Liver (tissue), 9 donors: Measurements from ENCODE around the gene FZR1. TPM values are rescaled to one million over a fixed set of nuclear protein-coding genes. Genes with fewer than 3 reads are reported as not detected.

Source experiments
- DNase-seq: peaks from one replicate; pipeline ENCODE4 v3.0.0-alpha.2; 2017; ENCODE audit warnings: low spot score
- H3K27ac ChIP-seq, 2 donors: one replicate each; pipeline ENCODE4 v1.7.0; 2013; ENCODE audit warnings: inconsistent platforms in 2 of 2, low read length in 2 of 2, control low read depth in 1 of 2, low read depth in 1 of 2, mild to moderate bottlenecking in 1 of 2
- H3K27me3 ChIP-seq, 4 donors: one replicate each; pipeline versions ENCODE4 v1.6.1 to v1.7.0; 2013; ENCODE audit warnings: low read length in 3 of 4, inconsistent platforms in 1 of 4, mild to moderate bottlenecking in 1 of 4, moderate library complexity in 1 of 4; ENCODE audit not compliant: control insufficient read depth in 4 of 4, insufficient read depth in 4 of 4
- H3K36me3 ChIP-seq, 4 donors: one replicate each; pipeline versions ENCODE4 v1.6.1 to v1.7.0; 2013; ENCODE audit warnings: low read length in 3 of 4, mild to moderate bottlenecking in 3 of 4, low read depth in 1 of 4, moderate library complexity in 1 of 4; ENCODE audit not compliant: control insufficient read depth in 4 of 4, insufficient read depth in 3 of 4
- H3K4me1 ChIP-seq, 4 donors: one replicate each; pipeline versions ENCODE4 v1.6.1 to v1.7.0; 2013; ENCODE audit warnings: low read length in 3 of 4, mild to moderate bottlenecking in 3 of 4, moderate library complexity in 1 of 4; ENCODE audit not compliant: control insufficient read depth in 4 of 4, insufficient read depth in 4 of 4
- H3K4me3 ChIP-seq, 3 donors: one replicate each; pipeline versions ENCODE4 v1.6.1 to v1.7.0; 2013; ENCODE audit warnings: low read length in 3 of 3, control low read depth in 1 of 3, low read depth in 1 of 3, mild to moderate bottlenecking in 1 of 3
- H3K9ac ChIP-seq, 2 donors: one replicate each; pipeline ENCODE4 v1.7.0; 2013; ENCODE audit warnings: low read length in 2 of 2, mild to moderate bottlenecking in 2 of 2, moderate library complexity in 2 of 2, control low read depth in 1 of 2, low read depth in 1 of 2
- H3K9me3 ChIP-seq, 4 donors: one replicate each; pipeline versions ENCODE4 v1.6.1 to v1.7.0; 2013; ENCODE audit warnings: low read length in 3 of 4; ENCODE audit not compliant: control insufficient read depth in 4 of 4
- ATF3 ChIP-seq: IDR thresholded peaks from 2 replicates; pipeline ENCODE4 v1.6.1; 2016; ENCODE audit warnings: antibody characterized with exemption
- EGR1 ChIP-seq, 2 donors: IDR thresholded peaks; 2 replicates each; pipeline ENCODE4 v1.6.1; 2016 to 2018; ENCODE audit warnings: antibody characterized with exemption in 2 of 2, low read depth in 2 of 2
- FOXA2 ChIP-seq: IDR thresholded peaks from 2 replicates; pipeline ENCODE4 v1.6.1; 2016; ENCODE audit warnings: antibody characterized with exemption
- GABPA ChIP-seq, 2 donors: IDR thresholded peaks in 1 of 2; conservative IDR thresholded peaks in 1 of 2; 2 replicates each; pipeline ENCODE4 v1.6.1; 2016; ENCODE audit warnings: antibody characterized with exemption in 2 of 2, mild to moderate bottlenecking in 1 of 2, moderate library complexity in 1 of 2
- HNF4A ChIP-seq, 2 donors: conservative IDR thresholded peaks; 2 replicates each; pipeline ENCODE4 v1.6.1; 2016; ENCODE audit warnings: antibody characterized with exemption in 2 of 2, mild to moderate bottlenecking in 2 of 2
- HNF4G ChIP-seq: IDR thresholded peaks from 2 replicates; pipeline ENCODE4 v1.6.1; 2016; ENCODE audit warnings: antibody characterized with exemption
- JUND ChIP-seq, 2 donors: IDR thresholded peaks; 2 replicates each; pipeline ENCODE4 v1.6.1; 2016; ENCODE audit warnings: antibody characterized with exemption in 2 of 2
- MAX ChIP-seq: IDR thresholded peaks from 2 replicates; pipeline ENCODE4 v1.6.1; 2016; ENCODE audit warnings: antibody characterized with exemption
- RAD21 ChIP-seq, 2 donors: IDR thresholded peaks; 2 replicates each; pipeline ENCODE4 v1.6.1; 2016; ENCODE audit warnings: antibody characterized with exemption in 2 of 2, mild to moderate bottlenecking in 2 of 2
- RXRA ChIP-seq, 2 donors: IDR thresholded peaks; 2 replicates each; pipeline ENCODE4 v1.6.1; 2017 to 2018; ENCODE audit warnings: antibody characterized with exemption in 2 of 2, mild to moderate bottlenecking in 1 of 2
- SP1 ChIP-seq: IDR thresholded peaks from 2 replicates; pipeline ENCODE4 v1.6.1; 2018; ENCODE audit warnings: antibody characterized with exemption, mild to moderate bottlenecking
- TAF1 ChIP-seq: conservative IDR thresholded peaks from 2 replicates; pipeline ENCODE4 v1.6.1; 2016; ENCODE audit warnings: antibody characterized with exemption, mild to moderate bottlenecking
- YY1 ChIP-seq: IDR thresholded peaks from 2 replicates; pipeline ENCODE4 v1.6.1; 2016; ENCODE audit warnings: antibody characterized with exemption, mild to moderate bottlenecking
- WGBS: extraction: QIAGEN DNeasy Blood & Tissue Kit; methylation state at CpG from one replicate; pipeline ENCODE4 v1.1.7; 2013; 5-methylcytosine and 5-hydroxymethylcytosine counted together
- polyA plus RNA-seq, 2 donors: library from polyadenylated mRNA; stranded (reverse) in 1 of 2; unstranded in 1 of 2; fragments of 200-250 nt in 1 of 2; fragments of >200 nt in 1 of 2; fragmentation: Nextera tagmentation in 1 of 2; extraction: Ambion mirVana in 1 of 2; gene quantifications; one replicate each; pipeline versions ENCODE4 v1.2.1 to v1.2.3, GENCODE V29; 2013 to 2015
- total RNA-seq, 2 donors: library from RNA; depleted of rRNA; stranded (reverse); fragments of >200 nt; gene quantifications; one replicate each; pipeline ENCODE4 v1.2.3, GENCODE V29; 2014
- TF ChIP-seq, protein P1 (sequence below): IDR thresholded peaks from 2 replicates; pipeline ENCODE4 v1.6.1; 2016; ENCODE audit warnings: antibody characterized with exemption, mild to moderate bottlenecking
- TF ChIP-seq, protein P2 (sequence below): fragments of 150-350 bp; IDR thresholded peaks from 2 replicates; pipeline ENCODE4 v1.5.1; 2017; ENCODE audit warnings: improper control_type of control experiment, low read depth, low read length; ENCODE audit not compliant: missing input control
- TF ChIP-seq, protein P3 (sequence below): IDR thresholded peaks from 2 replicates; pipeline ENCODE4 v1.6.1; 2016; ENCODE audit warnings: antibody characterized with exemption
- donor health status: healthy.
- donor health status: healthy.
- donor health status: healthy.
- donor health status: healthy.
- donor health status: healthy.

Gene FZR1
- total and polyA plus RNA-seq, 4 donors, result 17.0 to 27.3 (median 20.3) TPM

DNA sequence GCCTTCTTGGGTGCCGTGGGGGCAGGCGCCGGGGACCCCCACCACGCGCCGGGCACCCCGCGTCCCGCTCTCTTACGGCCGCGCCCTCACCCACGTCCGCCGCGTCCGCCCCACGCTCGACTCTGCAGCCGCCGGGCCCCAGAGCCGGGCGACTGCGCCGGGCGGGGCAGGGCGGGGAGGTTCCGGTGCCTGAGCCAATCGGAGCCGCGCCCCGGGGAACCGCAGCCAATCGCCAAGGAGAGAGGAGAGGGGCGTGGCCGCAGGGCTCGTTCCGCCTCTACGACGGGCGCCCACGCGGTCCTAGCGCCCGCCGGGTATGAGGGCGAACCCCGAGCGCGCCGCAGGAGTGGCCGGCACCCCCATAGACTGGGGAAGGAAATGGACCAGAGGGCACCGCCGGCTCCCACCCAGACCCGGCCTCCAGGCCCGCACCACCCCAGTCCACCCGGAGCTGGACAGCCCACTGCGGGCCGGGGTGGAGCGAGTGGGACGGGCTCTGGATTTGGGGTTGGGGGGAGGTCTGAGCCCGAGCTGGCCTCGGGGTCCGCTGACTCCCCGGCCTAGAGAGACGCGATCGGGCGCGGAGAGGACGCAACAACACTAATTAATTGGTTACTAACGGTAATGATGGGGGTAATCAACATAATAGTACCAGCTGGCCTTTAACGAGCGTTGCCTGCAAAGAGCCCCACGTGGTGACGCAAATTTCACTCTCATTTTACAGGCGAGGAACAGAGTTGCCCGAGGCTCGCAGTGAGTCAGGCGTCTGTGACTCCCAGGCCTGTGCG is 51.5 kb downstream of the FZR1 start, which contains the start of gene MFSD12:
Gene MFSD12, minus strand, starts transcription at position 126 of the 788 bp plus-strand sequence. CDS start 183 bp downstream, outside the sequence.
- H3K36me3 ChIP-seq, result no peaks in the 10 kb centered on the region
- peak in 1 of 2 donors; percentile 8 for TF ChIP-seq RAD21 (IDR thresholded peaks at IDR 0.05)
- no peak for TF ChIP-seq ATF3
- TF ChIP-seq, protein P1, sequence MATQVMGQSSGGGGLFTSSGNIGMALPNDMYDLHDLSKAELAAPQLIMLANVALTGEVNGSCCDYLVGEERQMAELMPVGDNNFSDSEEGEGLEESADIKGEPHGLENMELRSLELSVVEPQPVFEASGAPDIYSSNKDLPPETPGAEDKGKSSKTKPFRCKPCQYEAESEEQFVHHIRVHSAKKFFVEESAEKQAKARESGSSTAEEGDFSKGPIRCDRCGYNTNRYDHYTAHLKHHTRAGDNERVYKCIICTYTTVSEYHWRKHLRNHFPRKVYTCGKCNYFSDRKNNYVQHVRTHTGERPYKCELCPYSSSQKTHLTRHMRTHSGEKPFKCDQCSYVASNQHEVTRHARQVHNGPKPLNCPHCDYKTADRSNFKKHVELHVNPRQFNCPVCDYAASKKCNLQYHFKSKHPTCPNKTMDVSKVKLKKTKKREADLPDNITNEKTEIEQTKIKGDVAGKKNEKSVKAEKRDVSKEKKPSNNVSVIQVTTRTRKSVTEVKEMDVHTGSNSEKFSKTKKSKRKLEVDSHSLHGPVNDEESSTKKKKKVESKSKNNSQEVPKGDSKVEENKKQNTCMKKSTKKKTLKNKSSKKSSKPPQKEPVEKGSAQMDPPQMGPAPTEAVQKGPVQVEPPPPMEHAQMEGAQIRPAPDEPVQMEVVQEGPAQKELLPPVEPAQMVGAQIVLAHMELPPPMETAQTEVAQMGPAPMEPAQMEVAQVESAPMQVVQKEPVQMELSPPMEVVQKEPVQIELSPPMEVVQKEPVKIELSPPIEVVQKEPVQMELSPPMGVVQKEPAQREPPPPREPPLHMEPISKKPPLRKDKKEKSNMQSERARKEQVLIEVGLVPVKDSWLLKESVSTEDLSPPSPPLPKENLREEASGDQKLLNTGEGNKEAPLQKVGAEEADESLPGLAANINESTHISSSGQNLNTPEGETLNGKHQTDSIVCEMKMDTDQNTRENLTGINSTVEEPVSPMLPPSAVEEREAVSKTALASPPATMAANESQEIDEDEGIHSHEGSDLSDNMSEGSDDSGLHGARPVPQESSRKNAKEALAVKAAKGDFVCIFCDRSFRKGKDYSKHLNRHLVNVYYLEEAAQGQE, result peak; percentile 19
- TF ChIP-seq SP1, result peak; percentile 70
- TF ChIP-seq GABPA (IDR thresholded peaks at IDR 0.05 in 1 of 2, conservative IDR thresholded peaks at IDR 0.05 in 1 of 2), result peak in 1 of 2 donors; percentile 42
- TF ChIP-seq TAF1, result no peak
- peak within 1 kb of the TSS; percentile 45 to 76 for H3K9ac ChIP-seq
- H3K4me1 ChIP-seq, result peaks cover 9 to 42% (median 25%) of the 10 kb centered on the region in 4 donors
- H3K4me3 ChIP-seq, result peak within 1 kb of the TSS; percentile 80 to 96 (median 88)
- peak; percentile 96 for DNase-seq
- WGBS, result 2% methylated on average over 81 of the region's 81 CpGs
- peak within 1 kb of the TSS; percentile 69 to 75 for H3K27ac ChIP-seq
- H3K27me3 ChIP-seq, result no peaks in the 10 kb centered on the region
- no peaks in the 10 kb centered on the region for H3K9me3 ChIP-seq

DNA sequence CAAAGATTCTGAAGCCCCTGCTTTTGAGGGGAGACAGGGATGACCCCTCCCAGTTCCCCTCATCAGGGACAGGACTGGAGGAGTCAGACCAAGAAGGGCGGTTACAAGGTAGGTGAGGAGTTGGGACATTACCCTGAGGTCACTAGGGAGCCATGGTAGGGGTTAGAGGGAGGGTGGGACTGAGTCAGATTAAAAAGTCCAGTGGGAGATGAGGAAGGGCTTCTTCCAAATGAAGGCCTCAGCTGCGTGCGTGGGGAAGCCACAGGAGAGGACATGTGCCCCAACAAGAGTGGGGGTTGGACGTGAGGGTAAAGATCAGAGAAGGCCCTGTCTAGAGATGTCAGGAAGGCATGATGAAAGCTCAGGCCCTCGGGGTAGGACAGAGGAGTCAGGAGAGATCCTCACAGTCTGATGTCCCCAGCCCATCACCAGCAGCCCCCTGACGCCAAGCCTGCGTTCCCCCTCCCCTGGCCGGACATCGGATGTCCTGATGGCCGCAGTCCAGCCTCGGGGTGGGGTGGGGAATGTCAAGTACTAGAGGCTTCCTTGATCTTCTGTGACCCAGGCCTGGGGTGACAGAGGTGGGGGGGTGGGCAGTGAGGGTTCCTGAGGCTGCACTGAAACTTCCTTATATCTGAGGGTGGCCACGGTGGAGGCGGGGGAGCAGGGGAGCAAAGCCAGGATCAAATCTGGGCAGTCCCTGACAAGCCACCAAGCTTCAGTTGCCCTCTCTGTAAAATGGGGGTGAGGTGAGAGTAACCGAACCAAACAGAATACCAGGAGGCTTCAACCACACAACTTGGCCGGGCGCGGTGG is 57.8 kb downstream of the FZR1 start:
- Histone ChIP-seq H3K27ac (no peak overlapping the region), H3K36me3 (no peaks in the 10 kb centered on the region), H3K27me3 (no peaks in the 10 kb centered on the region), H3K4me1 (no peaks in the 10 kb centered on the region), H3K9me3 (no peaks in the 10 kb centered on the region), H3K4me3 (no peak overlapping the region), H3K9ac (no peak overlapping the region)
- WGBS, result 76% methylated on average over 17 of the region's 17 CpGs
- no peak for DNase-seq
- TF ChIP-seq, protein P1, result no peak
- TF ChIP-seq SP1 (no peak), GABPA (IDR thresholded peaks at IDR 0.05 in 1 of 2, conservative IDR thresholded peaks at IDR 0.05 in 1 of 2) (no peak), RXRA (IDR thresholded peaks at IDR 0.05) (no peak), RAD21 (IDR thresholded peaks at IDR 0.05) (no peak), HNF4G (no peak), MAX (no peak), JUND (IDR thresholded peaks at IDR 0.05) (no peak), HNF4A (conservative IDR thresholded peaks at IDR 0.05) (no peak), TAF1 (no peak), YY1 (no peak), EGR1 (IDR thresholded peaks at IDR 0.05; ENCODE audit: low read depth in 2 of 2) (no peak), FOXA2 (no peak)
- TF ChIP-seq, protein P2, sequence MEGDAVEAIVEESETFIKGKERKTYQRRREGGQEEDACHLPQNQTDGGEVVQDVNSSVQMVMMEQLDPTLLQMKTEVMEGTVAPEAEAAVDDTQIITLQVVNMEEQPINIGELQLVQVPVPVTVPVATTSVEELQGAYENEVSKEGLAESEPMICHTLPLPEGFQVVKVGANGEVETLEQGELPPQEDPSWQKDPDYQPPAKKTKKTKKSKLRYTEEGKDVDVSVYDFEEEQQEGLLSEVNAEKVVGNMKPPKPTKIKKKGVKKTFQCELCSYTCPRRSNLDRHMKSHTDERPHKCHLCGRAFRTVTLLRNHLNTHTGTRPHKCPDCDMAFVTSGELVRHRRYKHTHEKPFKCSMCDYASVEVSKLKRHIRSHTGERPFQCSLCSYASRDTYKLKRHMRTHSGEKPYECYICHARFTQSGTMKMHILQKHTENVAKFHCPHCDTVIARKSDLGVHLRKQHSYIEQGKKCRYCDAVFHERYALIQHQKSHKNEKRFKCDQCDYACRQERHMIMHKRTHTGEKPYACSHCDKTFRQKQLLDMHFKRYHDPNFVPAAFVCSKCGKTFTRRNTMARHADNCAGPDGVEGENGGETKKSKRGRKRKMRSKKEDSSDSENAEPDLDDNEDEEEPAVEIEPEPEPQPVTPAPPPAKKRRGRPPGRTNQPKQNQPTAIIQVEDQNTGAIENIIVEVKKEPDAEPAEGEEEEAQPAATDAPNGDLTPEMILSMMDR, result no peak
- TF ChIP-seq, protein P3, sequence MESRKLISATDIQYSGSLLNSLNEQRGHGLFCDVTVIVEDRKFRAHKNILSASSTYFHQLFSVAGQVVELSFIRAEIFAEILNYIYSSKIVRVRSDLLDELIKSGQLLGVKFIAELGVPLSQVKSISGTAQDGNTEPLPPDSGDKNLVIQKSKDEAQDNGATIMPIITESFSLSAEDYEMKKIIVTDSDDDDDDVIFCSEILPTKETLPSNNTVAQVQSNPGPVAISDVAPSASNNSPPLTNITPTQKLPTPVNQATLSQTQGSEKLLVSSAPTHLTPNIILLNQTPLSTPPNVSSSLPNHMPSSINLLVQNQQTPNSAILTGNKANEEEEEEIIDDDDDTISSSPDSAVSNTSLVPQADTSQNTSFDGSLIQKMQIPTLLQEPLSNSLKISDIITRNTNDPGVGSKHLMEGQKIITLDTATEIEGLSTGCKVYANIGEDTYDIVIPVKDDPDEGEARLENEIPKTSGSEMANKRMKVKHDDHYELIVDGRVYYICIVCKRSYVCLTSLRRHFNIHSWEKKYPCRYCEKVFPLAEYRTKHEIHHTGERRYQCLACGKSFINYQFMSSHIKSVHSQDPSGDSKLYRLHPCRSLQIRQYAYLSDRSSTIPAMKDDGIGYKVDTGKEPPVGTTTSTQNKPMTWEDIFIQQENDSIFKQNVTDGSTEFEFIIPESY, result no peak
